IMR-90 (cell line): ENCODE data around the gene ZFPM1. TPM values are rescaled to one million over a fixed set of nuclear protein-coding genes. Genes with fewer than 3 reads are reported as not detected.

Experiments used
- ATAC-seq: fragments of 200-7000 bp; cut with Tn5 transposase; 2 replicates; pipeline ENCODE4 v1.9.1; 2020; ENCODE audit warnings: low read depth, mild to moderate bottlenecking, moderate library complexity
- BruUV-seq: library from RNA; stranded (reverse); fragments of 400-500 nt; replicated peaks from 2 replicates; lab custom pipeline; 2021; lab: Mats Ljungman, UMichigan
- CTCF ChIA-PET: fragments of 300-600 bp; formaldehyde crosslinking; extraction: SDS; loops from one replicate; lab custom pipeline; 2021; ENCODE audit warnings: antibody characterized with exemption; lab: Yijun Ruan, JAX
- POLR2A ChIA-PET: fragments of 300-600 bp; sonication (Branson Sonifier 250); formaldehyde crosslinking; loops from one replicate; lab custom pipeline; 2022; ENCODE audit warnings: antibody characterized with exemption; ENCODE audit not compliant: unreplicated experiment; lab: Charles Lee
- DNase-seq: peaks from one replicate; pipeline ENCODE4 v3.0.0; 2013
- H2AFZ ChIP-seq: replicated peaks from 2 replicates; pipeline ENCODE3; 2013; ENCODE audit warnings: low read length, mild to moderate bottlenecking; ENCODE audit not compliant: poor library complexity
- H2AK5ac ChIP-seq: 2 replicates; pipeline ENCODE4 v1.6.1; 2013; ENCODE audit warnings: low read depth, low read length, inconsistent platforms
- H2AK9ac ChIP-seq: replicated peaks from 2 replicates; pipeline ENCODE3; 2013; ENCODE audit warnings: mild to moderate bottlenecking, low read depth, low read length, moderate library complexity; ENCODE audit not compliant: poor library complexity
- H2BK120ac ChIP-seq: 2 replicates; pipeline ENCODE4 v1.6.1; 2013; ENCODE audit warnings: low read depth, low read length, inconsistent platforms
- H2BK15ac ChIP-seq: 3 replicates; pipeline ENCODE4 v1.6.1; 2013; ENCODE audit warnings: low read depth, low read length, inconsistent platforms
- H2BK20ac ChIP-seq: 2 replicates; pipeline ENCODE4 v1.6.1; 2013; ENCODE audit warnings: low read depth, mild to moderate bottlenecking, inconsistent platforms, low read length, moderate library complexity
- H2BK5ac ChIP-seq: 2 replicates; pipeline ENCODE4 v1.6.1; 2013; ENCODE audit warnings: mild to moderate bottlenecking, low read depth, low read length, inconsistent platforms; ENCODE audit not compliant: poor library complexity, severe bottlenecking
- H3K14ac ChIP-seq: replicated peaks from 2 replicates; pipeline ENCODE4 v1.6.1; 2013; ENCODE audit warnings: low read depth, low read length, inconsistent platforms
- H3K18ac ChIP-seq: 2 replicates; pipeline ENCODE4 v1.6.1; 2013; ENCODE audit warnings: low read depth, low read length, control low read depth
- H3K23ac ChIP-seq: 2 replicates; pipeline ENCODE4 v1.6.1; 2013; ENCODE audit warnings: low read depth, low read length, inconsistent platforms
- H3K27ac ChIP-seq: 2 replicates; pipeline ENCODE4 v1.5.1; 2013; ENCODE audit warnings: mild to moderate bottlenecking, control low read depth, low read length; ENCODE audit not compliant: insufficient read depth
- H3K27me3 ChIP-seq: 2 replicates; pipeline ENCODE4 v1.6.1; 2013; ENCODE audit warnings: low read length; ENCODE audit not compliant: control insufficient read depth, insufficient read depth
- H3K36me3 ChIP-seq: 2 replicates; pipeline ENCODE4 v1.6.1; 2013; ENCODE audit warnings: low read length, mixed read lengths; ENCODE audit not compliant: control insufficient read depth, insufficient read depth
- H3K4ac ChIP-seq: 2 replicates; pipeline ENCODE4 v1.6.1; 2013; ENCODE audit warnings: low read depth, low read length, inconsistent platforms
- H3K4me1 ChIP-seq: 2 replicates; pipeline ENCODE4 v1.6.1; 2013; ENCODE audit warnings: low read length, mixed read lengths; ENCODE audit not compliant: control insufficient read depth, insufficient read depth
- H3K4me2 ChIP-seq: 2 replicates; pipeline ENCODE4 v1.6.1; 2013; ENCODE audit warnings: low read depth, mild to moderate bottlenecking, control low read depth, low read length, moderate library complexity
- H3K4me3 ChIP-seq: 2 replicates; pipeline ENCODE4 v1.5.1; 2013; ENCODE audit warnings: low read depth, mild to moderate bottlenecking, control low read depth, low read length, moderate library complexity; ENCODE audit not compliant: insufficient read depth
- H3K56ac ChIP-seq: 2 replicates; pipeline ENCODE4 v1.6.1; 2013; ENCODE audit warnings: low read length, inconsistent platforms; ENCODE audit not compliant: insufficient read depth; ENCODE audit errors: extremely low read depth
- H3K79me1 ChIP-seq, 2 experiments: 2 replicates each; pipeline ENCODE4 v1.6.1; 2013; ENCODE audit warnings: low read length in 2 of 2, inconsistent platforms in 1 of 2, low read depth in 1 of 2
- H3K9ac ChIP-seq: 2 replicates; pipeline ENCODE4 v1.6.1; 2013; ENCODE audit warnings: low read depth, low read length, control low read depth
- H3K9me1 ChIP-seq: 2 replicates; pipeline ENCODE4 v1.6.1; 2013; ENCODE audit warnings: low read length, inconsistent platforms; ENCODE audit not compliant: insufficient read depth
- H3K9me3 ChIP-seq: 2 replicates; pipeline ENCODE4 v1.6.1; 2013; ENCODE audit warnings: low read length; ENCODE audit not compliant: control insufficient read depth, insufficient read depth
- H4K20me1 ChIP-seq: 2 replicates; pipeline ENCODE4 v1.6.1; 2013; ENCODE audit warnings: low read length, inconsistent platforms; ENCODE audit not compliant: insufficient read depth
- H4K5ac ChIP-seq: 2 replicates; pipeline ENCODE4 v1.6.1; 2013; ENCODE audit warnings: mild to moderate bottlenecking, low read depth, low read length, control low read depth
- H4K8ac ChIP-seq, 2 experiments: 2 replicates each; pipeline ENCODE4 v1.6.1; 2013; ENCODE audit warnings: low read depth in 2 of 2, low read length in 2 of 2, control low read depth in 1 of 2, inconsistent platforms in 1 of 2
- H4K91ac ChIP-seq: 2 replicates; pipeline ENCODE4 v1.6.1; 2013; ENCODE audit warnings: low read depth, low read length, inconsistent platforms; ENCODE audit not compliant: insufficient read depth
- CEBPB ChIP-seq: IDR thresholded peaks from 2 replicates; pipeline ENCODE4 v1.6.1; 2012; ENCODE audit warnings: low read depth, low read length, improper control_type of control experiment
- ELK1 ChIP-seq: fragments of 150-350 bp; IDR thresholded peaks from 2 replicates; pipeline ENCODE4 v1.6.1; 2016; ENCODE audit warnings: low read depth, mild to moderate bottlenecking, low read length, moderate library complexity, borderline replicate concordance
- FOS ChIP-seq: fragments of 150-350 bp; IDR thresholded peaks from 2 replicates; pipeline ENCODE4 v1.6.1; 2016; ENCODE audit warnings: low read depth, low read length
- MAFK ChIP-seq: IDR thresholded peaks from 2 replicates; pipeline ENCODE4 v1.6.1; 2012; ENCODE audit warnings: low read depth, low read length, improper control_type of control experiment
- MXI1 ChIP-seq: IDR thresholded peaks from 2 replicates; pipeline ENCODE4 v1.6.1; 2012; ENCODE audit warnings: low read depth, mild to moderate bottlenecking, low read length, moderate library complexity, borderline replicate concordance
- NFE2L2 ChIP-seq: fragments of 150-350 bp; IDR thresholded peaks from 2 replicates; pipeline ENCODE4 v1.6.1; 2016; ENCODE audit warnings: low read depth, mild to moderate bottlenecking, low read length
- RAD21 ChIP-seq: IDR thresholded peaks from 2 replicates; pipeline ENCODE4 v1.6.1; 2012; ENCODE audit warnings: low read length, improper control_type of control experiment
- RCOR1 ChIP-seq: IDR thresholded peaks from 2 replicates; pipeline ENCODE4 v1.6.1; 2012; ENCODE audit warnings: mild to moderate bottlenecking, low read length, improper control_type of control experiment; ENCODE audit not compliant: insufficient replicate concordance
- SMC3 ChIP-seq: fragments of 150-350 bp; IDR thresholded peaks from 2 replicates; pipeline ENCODE4 v1.6.1; 2016; ENCODE audit warnings: low read depth, mild to moderate bottlenecking, antibody characterized with exemption, low read length, moderate library complexity
- USF2 ChIP-seq: fragments of 150-350 bp; IDR thresholded peaks from 2 replicates; pipeline ENCODE4 v1.6.1; 2017; ENCODE audit warnings: mild to moderate bottlenecking, antibody characterized with exemption, low read length, low read depth
- WGBS, 2 experiments: methylation state at CpG; one replicate each; pipeline versions ENCODE4 v1.1.5 to v1.1.7; 2013; ENCODE audit warnings: missing lambda C conversion rate in 2 of 2; ENCODE audit not compliant: insufficient read length in 1 of 2; ENCODE audit errors: extremely low coverage in 2 of 2; 5-methylcytosine and 5-hydroxymethylcytosine counted together
- dilution Hi-C: fragments of 300-500 bp; cut with HindIII; formaldehyde crosslinking; loops from one replicate; pipeline ENCODE4 v1.14.3; 2018; ENCODE audit warnings: low sequenced_read_pairs; ENCODE audit not compliant: unreplicated experiment
- in situ Hi-C: fragments of 300-500 bp; cut with MboI; formaldehyde crosslinking; loops from 3 replicates; pipeline ENCODE4 v1.14.3; 2019; ENCODE audit warnings: low sequenced_read_pairs, inconsistent platforms, mixed read lengths
- intact Hi-C: fragments of 100-400 bp; cut with micrococcal nuclease; formaldehyde crosslinking; loops from 2 replicates; pipeline ENCODE4 v1.10.0; 2022
- polyA plus RNA-seq, 3 experiments: library from polyadenylated mRNA; depleted of rRNA; stranded (reverse); fragments of >200 nt; gene quantifications; 2 replicates each; pipeline ENCODE4 v1.2.3, GENCODE V29; 2012; ENCODE audit warnings: low replicate concordance in 1 of 3
- total RNA-seq: library from RNA; depleted of rRNA; stranded (reverse); fragments of >200 nt; gene quantifications from 2 replicates; pipeline ENCODE4 v1.2.3, GENCODE V29; 2012

Gene ZFPM1
- total and polyA plus RNA-seq, 2 of the 4 experiments (the other 2 are of a cell fraction), result 0.36 to 1.1 TPM

- DNase-seq, result no peak
- no peak overlapping the region for H3K14ac ChIP-seq
- no peak overlapping the region for H2AK9ac ChIP-seq
- H2BK120ac ChIP-seq, result no peak overlapping the region
- WGBS, 2 experiments, result 97% methylated on average over 7 of the region's 32 CpGs; no CpG with 5 or more reads in 1 of the 2 experiments
- H3K56ac ChIP-seq, result no peak overlapping the region
- H4K20me1 ChIP-seq, result peaks cover 47% of the 10 kb centered on the region
- H4K5ac ChIP-seq, result no peak overlapping the region
- peaks cover 2% of the 10 kb centered on the region; the same call in 1 of the 2 replicates for H3K9me1 ChIP-seq
- H3K27me3 ChIP-seq, result no peaks in the 10 kb centered on the region
- TF ChIP-seq USF2 (no peak), MXI1 (no peak), SMC3 (no peak), RAD21 (no peak), ELK1 (no peak), CEBPB (no peak), MAFK (no peak), FOS (no peak), NFE2L2 (no peak), RCOR1 (no peak)
- in situ Hi-C loops (no loop called here), dilution Hi-C loops (no loop called here), intact Hi-C loops (no loop called here)
- no peaks in the 10 kb centered on the region for H3K9me3 ChIP-seq
- ChIA-PET CTCF (no interaction called here), POLR2A (no interaction called here)
- H3K36me3 ChIP-seq, result peaks cover 49% of the 10 kb centered on the region; the same call in 1 of the 2 replicates
- no peak overlapping the region for H2BK20ac ChIP-seq
- H3K4me1 ChIP-seq, result peaks cover 6% of the 10 kb centered on the region
- H2BK5ac ChIP-seq, result no peak overlapping the region
- no peak overlapping the region for H2AFZ ChIP-seq
- H3K27ac ChIP-seq, result no peak overlapping the region
- peaks cover 4 to 26% of the 10 kb centered on the region in 2 experiments; a peak in 3 of 4 replicates for H3K79me1 ChIP-seq
- H4K8ac ChIP-seq, result no peak overlapping the region
- no peak overlapping the region for H3K4ac ChIP-seq
- H3K4me3 ChIP-seq, result no peak overlapping the region
- no peak for ATAC-seq
- no peak overlapping the region for H3K9ac ChIP-seq
- no peak overlapping the region for H3K4me2 ChIP-seq
- no peak overlapping the region for H2AK5ac ChIP-seq
- no peak overlapping the region for H3K18ac ChIP-seq
- H3K23ac ChIP-seq, result no peak overlapping the region
- no peak overlapping the region for H4K91ac ChIP-seq
- H2BK15ac ChIP-seq, result no peak overlapping the region
- BruUV-seq, result no TSS peak
These were observed 14.8 kb upstream of the ZFPM1 start for GRCh38 chr16:88438084-88438870.
